Right atrium auricular region (tissue), 2 donors: ENCODE data around the gene CRY2. TPM values are rescaled to one million over a fixed set of nuclear protein-coding genes. Genes with fewer than 3 reads are reported as not detected.

Source experiments
- DNase-seq: peaks from one replicate; pipeline ENCODE4 v3.0.0-alpha.2; 2019; ENCODE audit warnings: low spot score
- H3K27ac ChIP-seq, 2 donors: fragments of 200-600 bp; sonication (generic); 1 replicate in 1 of 2; 2 replicates in 1 of 2; pipeline ENCODE4 v1.5.1; 2016 to 2019
- H3K27me3 ChIP-seq, 2 donors: fragments of 200-600 bp; sonication (generic); one replicate each; pipeline versions ENCODE4 v1.5.1 to v1.6.0; 2017 to 2019
- H3K36me3 ChIP-seq: fragments of 200-600 bp; sonication (generic); one replicate; pipeline ENCODE4 v1.5.1; 2016
- H3K4me1 ChIP-seq, 2 donors: fragments of 200-600 bp; sonication (generic); one replicate each; pipeline versions ENCODE4 v1.5.1 to v1.6.0; 2017 to 2019
- H3K4me3 ChIP-seq, 2 donors: fragments of 200-600 bp; sonication (generic); 1 replicate in 1 of 2; 2 replicates in 1 of 2; pipeline ENCODE4 v1.5.1; 2017 to 2019; ENCODE audit warnings: mild to moderate bottlenecking in 1 of 2, moderate library complexity in 1 of 2
- H3K9me3 ChIP-seq, 2 donors: fragments of 200-600 bp; sonication (generic); one replicate each; pipeline ENCODE4 v1.5.1; 2019
- CTCF ChIP-seq, 2 donors: fragments of 200-600 bp; sonication (generic); IDR thresholded peaks; one replicate each; pipeline ENCODE4 v1.5.1; 2019; ENCODE audit warnings: antibody characterized with exemption in 2 of 2
- total RNA-seq, 2 donors: library from RNA; depleted of rRNA; stranded (reverse); fragments of >200 nt; gene quantifications; one replicate each; pipeline ENCODE4 v1.1.0, GENCODE V29; 2016

The CRY2 gene
- 10 to 100 TPM; 43.0 to 62.9 TPM for total RNA-seq

DNA sequence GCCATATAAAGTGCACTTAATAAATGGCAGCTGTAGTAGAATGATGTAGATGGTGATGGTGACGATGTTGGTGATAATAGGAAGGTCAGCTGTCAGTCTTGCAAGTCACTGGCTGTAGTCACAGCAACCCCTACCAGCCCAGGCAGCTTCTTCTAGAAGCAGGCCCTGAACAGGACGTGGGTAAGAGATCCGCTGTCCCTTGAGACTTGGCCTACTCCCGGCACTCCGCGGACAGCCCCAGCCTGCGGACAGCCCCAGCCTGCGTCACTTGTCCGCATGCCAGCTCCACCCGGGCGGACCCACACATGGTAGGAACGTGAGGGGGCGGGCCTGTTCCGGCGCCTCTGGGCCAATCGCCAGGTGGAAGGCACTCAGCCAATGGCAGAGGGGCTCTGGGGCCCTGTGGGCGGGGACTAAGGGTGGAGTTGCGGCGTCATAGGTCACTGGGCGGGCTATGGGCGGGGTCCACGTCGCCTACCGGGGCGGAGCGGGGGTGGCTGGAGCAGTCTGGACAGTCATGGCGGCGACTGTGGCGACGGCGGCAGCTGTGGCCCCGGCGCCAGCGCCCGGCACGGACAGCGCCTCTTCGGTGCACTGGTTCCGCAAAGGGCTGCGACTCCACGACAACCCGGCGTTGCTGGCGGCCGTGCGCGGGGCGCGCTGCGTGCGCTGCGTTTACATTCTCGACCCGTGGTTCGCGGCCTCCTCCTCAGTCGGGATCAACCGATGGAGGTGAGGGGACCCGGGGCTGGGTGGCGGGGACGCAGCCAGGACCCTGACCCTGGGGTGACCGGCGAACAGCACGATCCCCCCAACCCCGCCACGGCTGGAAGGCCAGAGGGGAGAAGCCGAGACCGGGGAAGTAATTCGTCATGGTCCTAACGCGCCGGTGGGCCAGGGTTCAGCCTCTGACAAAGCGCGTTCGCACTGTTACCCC lies at the start of gene CRY2:
Gene CRY2, plus strand, starts transcription at position 502 of the 937 bp plus-strand sequence. Its CDS starts 16 bp downstream, at position 518.
- H3K36me3 ChIP-seq, result no peaks in the 10 kb centered on the region
- H3K9me3 ChIP-seq, result no peaks in the 10 kb centered on the region
- no peaks in the 10 kb centered on the region for H3K27me3 ChIP-seq
- H3K4me1 ChIP-seq, result peaks cover 0 to 57% of the 10 kb centered on the region in 2 donors
- H3K4me3 ChIP-seq, result peak within 1 kb of the TSS; percentile 89 to 90
- DNase-seq, result peak; percentile 100
- TF ChIP-seq CTCF (IDR thresholded peaks at IDR 0.05), result peak in 1 of 2 donors; percentile 5
- peak within 1 kb of the TSS; percentile 94 to 97 for H3K27ac ChIP-seq

GRCh38 chr11:45798793-45799441 lies 48.4 kb upstream of the CRY2 start:
- no peaks in the 10 kb centered on the region for H3K9me3 ChIP-seq
- no peaks in the 10 kb centered on the region for H3K36me3 ChIP-seq
- no peaks in the 10 kb centered on the region for H3K27me3 ChIP-seq
- H3K27ac ChIP-seq, result no peak overlapping the region
- TF ChIP-seq CTCF (IDR thresholded peaks at IDR 0.05), result no peak
- no peaks in the 10 kb centered on the region for H3K4me1 ChIP-seq
- DNase-seq, result peak; percentile 49
- no peak overlapping the region for H3K4me3 ChIP-seq

DNA sequence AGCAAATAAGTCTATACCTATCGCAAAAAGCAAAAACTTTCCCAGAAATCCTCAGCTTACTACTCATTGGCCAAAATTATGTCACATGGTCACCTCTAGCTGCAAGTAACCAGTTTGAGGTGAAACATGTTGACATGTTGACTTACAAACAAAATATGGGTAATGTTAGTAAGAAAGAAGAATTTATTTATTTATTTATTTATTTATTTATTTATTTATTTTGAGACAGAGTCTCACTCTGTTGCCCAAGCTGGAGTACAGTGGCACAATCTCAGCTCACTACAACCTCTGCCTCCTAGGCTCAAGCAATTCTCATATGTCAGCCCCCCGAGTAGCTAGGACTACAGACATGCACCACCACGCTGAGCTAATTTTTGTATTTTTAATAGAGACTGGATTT lies 47.7 kb upstream of the CRY2 start:
- peak; percentile 26 for DNase-seq
- H3K36me3 ChIP-seq, result no peaks in the 10 kb centered on the region
- no peaks in the 10 kb centered on the region for H3K27me3 ChIP-seq
- TF ChIP-seq CTCF (IDR thresholded peaks at IDR 0.05), result no peak
- no peak overlapping the region for H3K4me3 ChIP-seq
- no peaks in the 10 kb centered on the region for H3K4me1 ChIP-seq
- no peak overlapping the region for H3K27ac ChIP-seq
- H3K9me3 ChIP-seq, result no peaks in the 10 kb centered on the region

DNA sequence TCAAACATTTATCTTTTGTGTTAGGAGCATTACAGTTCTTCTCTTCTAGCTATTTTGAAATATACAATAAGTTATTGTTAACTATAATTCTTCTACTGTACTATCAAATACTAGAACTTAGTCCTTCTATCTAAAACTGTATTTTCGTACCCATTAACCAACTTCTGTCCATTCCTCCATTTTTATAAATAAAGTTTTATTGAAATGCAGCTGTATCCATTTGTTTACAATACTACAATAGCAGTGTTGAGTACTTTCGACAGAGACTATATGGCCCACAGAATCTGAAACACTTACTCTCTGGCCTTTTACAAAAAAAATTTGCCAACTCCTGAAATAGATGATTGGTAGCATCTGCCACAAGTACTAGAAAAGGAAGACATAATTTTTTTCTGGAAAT lies 47.0 kb upstream of the CRY2 start:
- H3K27ac ChIP-seq, result no peak overlapping the region
- H3K36me3 ChIP-seq, result no peaks in the 10 kb centered on the region
- H3K9me3 ChIP-seq, result no peaks in the 10 kb centered on the region
- no peak for TF ChIP-seq CTCF (IDR thresholded peaks at IDR 0.05)
- no peaks in the 10 kb centered on the region for H3K4me1 ChIP-seq
- no peak for DNase-seq
- H3K27me3 ChIP-seq, result no peaks in the 10 kb centered on the region
- no peak overlapping the region for H3K4me3 ChIP-seq

- no peak overlapping the region for H3K4me3 ChIP-seq
- DNase-seq, result peak; percentile 36
- H3K36me3 ChIP-seq, result no peaks in the 10 kb centered on the region
- peaks cover 0 to 15% of the 10 kb centered on the region in 2 donors for H3K4me1 ChIP-seq
- no peak for TF ChIP-seq CTCF (IDR thresholded peaks at IDR 0.05)
- H3K27ac ChIP-seq, result no peak overlapping the region
- H3K27me3 ChIP-seq, result no peaks in the 10 kb centered on the region
- H3K9me3 ChIP-seq, result no peaks in the 10 kb centered on the region
These were observed 45.5 kb upstream of the CRY2 start for GRCh38 chr11:45801723-45802315.
